ENCODE data around the gene CXCR6.

Gene CXCR6

DNA sequence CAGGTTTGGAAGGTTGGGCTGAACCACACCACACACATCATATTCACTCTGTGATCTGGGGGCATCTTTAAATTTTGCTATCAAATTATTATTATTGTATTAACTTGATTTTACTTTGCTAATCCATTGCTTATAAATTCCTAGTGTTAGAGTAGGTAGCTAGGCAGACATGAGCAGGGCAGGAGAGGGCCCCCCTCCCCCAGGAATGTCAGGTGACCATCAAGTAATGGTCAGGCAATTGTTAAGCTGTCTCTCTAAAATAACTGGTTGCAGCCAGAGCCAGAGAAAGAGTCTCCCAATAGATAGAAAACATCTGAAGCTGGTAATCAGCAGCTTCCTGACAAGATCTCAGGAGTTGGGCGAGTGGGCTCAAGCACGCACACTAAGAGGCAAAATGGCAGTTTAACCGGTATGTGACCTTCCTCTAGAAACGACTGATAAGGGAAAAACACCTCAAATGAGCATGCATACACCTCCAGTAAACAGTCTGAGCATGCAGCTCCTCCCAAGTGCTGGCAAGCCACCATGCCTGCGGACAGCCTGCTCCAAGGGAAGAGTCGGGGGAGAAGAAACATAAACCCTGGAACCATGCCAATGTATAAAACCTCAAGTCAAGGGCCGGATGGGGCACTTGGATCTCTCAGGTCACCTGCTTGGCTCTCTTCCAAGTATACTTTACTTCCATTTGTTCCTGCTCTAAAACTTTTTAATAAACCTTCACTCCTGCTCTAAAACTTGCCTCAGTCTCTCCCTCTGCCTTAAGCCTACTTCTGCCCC is 3.1 kb upstream of the CXCR6 start:
- H3K27me3 ChIP-seq (replicated peaks; ENCODE audit: control insufficient read depth, insufficient read depth, low read length): no peaks in the 10 kb centered on the region
- no peak for DNase-seq (ENCODE audit: extremely low read depth, insufficient read length)
- H3K36me3 ChIP-seq (ENCODE audit: control insufficient read depth, insufficient read depth, low read length): peaks cover 4% of the 10 kb centered on the region
- no peak overlapping the region for H3K4me3 ChIP-seq (replicated peaks; ENCODE audit: low read depth, low read length)
- TF ChIP-seq, protein P1, sequence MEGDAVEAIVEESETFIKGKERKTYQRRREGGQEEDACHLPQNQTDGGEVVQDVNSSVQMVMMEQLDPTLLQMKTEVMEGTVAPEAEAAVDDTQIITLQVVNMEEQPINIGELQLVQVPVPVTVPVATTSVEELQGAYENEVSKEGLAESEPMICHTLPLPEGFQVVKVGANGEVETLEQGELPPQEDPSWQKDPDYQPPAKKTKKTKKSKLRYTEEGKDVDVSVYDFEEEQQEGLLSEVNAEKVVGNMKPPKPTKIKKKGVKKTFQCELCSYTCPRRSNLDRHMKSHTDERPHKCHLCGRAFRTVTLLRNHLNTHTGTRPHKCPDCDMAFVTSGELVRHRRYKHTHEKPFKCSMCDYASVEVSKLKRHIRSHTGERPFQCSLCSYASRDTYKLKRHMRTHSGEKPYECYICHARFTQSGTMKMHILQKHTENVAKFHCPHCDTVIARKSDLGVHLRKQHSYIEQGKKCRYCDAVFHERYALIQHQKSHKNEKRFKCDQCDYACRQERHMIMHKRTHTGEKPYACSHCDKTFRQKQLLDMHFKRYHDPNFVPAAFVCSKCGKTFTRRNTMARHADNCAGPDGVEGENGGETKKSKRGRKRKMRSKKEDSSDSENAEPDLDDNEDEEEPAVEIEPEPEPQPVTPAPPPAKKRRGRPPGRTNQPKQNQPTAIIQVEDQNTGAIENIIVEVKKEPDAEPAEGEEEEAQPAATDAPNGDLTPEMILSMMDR (IDR thresholded peaks at IDR 0.05; ENCODE audit: insufficient read depth, low read length, poor library complexity, severe bottlenecking): no peak

DNA sequence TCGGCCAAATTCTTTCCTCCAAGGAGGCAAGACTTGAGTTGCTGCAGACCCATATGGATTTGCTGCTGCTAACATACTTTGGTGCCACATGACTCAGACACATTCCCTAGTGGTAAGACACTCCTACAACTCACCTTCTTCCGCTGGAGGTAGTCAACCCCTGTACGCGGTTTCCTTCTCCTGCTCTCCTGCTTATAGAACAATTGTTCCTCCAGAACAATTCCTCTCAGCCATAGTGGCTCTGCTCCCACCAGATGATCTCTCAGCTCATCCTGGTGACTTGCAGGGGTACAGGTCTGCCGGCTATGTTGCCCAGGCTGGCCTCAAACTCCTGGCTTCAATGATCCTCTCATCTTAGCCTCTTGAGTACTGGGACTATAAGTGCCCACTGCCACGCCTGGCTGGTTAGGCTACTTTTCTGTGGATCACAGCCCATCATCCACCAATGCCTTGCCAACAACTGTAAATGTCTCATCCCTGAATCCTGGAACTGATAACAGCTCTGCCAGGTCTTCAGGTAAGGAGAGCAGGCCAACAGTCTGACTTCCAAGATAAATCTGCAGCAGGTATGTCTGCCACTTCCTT is 2.4 kb upstream of the CXCR6 start:
- Histone ChIP-seq H3K36me3 (ENCODE audit: control insufficient read depth, insufficient read depth, low read length) (peaks cover 4% of the 10 kb centered on the region), H3K4me3 (replicated peaks; ENCODE audit: low read depth, low read length) (no peak overlapping the region), H3K27me3 (replicated peaks; ENCODE audit: control insufficient read depth, insufficient read depth, low read length) (no peaks in the 10 kb centered on the region)
- no peak for DNase-seq (ENCODE audit: extremely low read depth, insufficient read length)
- TF ChIP-seq, protein P1 (IDR thresholded peaks at IDR 0.05; ENCODE audit: insufficient read depth, low read length, poor library complexity, severe bottlenecking): no peak

DNA sequence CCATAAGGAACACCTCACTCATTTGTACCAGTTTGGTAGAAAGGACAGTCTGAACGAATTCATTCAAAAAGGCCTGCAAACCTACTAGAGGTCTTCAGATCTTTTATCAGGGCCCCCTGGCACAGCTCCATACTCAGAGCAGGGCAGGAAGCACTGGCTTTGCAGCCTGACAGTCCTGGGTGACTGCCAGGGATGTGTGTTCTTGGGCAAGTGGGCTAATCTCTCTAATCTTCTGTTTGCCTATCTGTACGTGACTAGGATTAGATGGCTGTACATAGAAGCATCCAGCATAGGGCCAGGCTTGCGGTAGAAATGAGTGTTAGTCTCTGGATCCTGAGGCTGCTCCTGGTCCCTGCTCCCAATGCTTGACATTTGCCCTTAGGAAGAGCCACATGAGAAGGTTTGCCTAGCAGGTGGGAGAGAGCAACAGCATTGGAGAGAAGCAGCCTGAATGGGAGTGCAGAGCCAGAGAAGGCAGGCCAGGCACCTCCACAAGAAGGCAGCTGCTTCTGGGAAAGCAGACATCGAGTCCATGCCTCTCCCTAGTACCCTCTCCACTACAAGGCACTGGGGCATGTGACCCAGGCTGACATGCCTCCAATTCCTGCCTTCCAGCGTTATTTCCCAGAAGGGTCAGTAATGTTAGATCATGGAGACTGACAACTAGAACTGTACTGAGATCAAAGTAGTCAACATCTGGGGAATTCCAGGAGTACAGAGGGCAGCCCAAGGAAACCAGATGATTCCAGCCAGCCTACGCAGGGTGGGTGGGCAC is 1.0 kb upstream of the CXCR6 start:
- H3K4me3 ChIP-seq (replicated peaks; ENCODE audit: low read depth, low read length): no peak overlapping the region
- H3K36me3 ChIP-seq (ENCODE audit: control insufficient read depth, insufficient read depth, low read length): peaks cover 7% of the 10 kb centered on the region
- no peak for DNase-seq (ENCODE audit: extremely low read depth, insufficient read length)
- no peaks in the 10 kb centered on the region for H3K27me3 ChIP-seq (replicated peaks; ENCODE audit: control insufficient read depth, insufficient read depth, low read length)
- TF ChIP-seq, protein P1 (IDR thresholded peaks at IDR 0.05; ENCODE audit: insufficient read depth, low read length, poor library complexity, severe bottlenecking): no peak

DNA sequence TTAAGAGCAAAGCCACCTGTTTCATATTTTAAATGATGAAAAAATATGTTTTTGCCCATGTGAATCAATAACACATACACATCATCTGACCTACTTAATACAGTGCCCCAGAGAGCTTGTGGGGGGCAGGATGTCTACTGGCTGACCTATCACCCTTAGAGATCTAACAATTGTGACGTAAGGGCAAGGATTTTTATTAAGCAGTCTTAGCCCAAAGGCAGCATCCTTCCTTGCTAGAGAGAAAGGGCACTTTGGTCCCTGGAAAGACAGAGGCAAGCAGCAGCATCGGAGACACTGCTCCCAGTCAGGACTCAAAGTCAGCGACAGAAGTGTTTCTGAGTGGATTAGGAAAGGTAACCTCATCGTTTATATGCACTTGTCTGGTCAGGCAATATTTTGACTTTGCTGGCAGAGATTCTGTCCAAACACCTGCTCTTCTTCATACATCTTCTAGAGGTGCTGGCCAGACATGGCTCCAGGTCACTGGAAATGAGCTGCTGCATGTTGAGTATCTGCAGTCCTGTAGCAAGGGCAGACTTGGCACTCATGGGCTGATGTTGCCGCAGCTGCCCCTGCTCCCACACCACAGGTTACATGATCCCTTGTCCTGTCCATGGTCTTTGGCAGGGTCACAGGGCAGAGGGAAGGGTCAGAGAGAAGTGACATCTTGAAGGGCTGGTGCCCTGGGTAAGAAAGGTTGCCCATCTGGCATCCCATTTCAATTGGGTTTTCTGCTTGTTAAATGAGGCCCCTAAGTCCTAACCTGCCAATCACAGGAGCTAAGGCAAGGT is 1.8 kb downstream of the CXCR6 start:
- H3K36me3 ChIP-seq (ENCODE audit: control insufficient read depth, insufficient read depth, low read length): peaks cover 10% of the 10 kb centered on the region
- H3K27me3 ChIP-seq (replicated peaks; ENCODE audit: control insufficient read depth, insufficient read depth, low read length): no peaks in the 10 kb centered on the region
- no peak for DNase-seq (ENCODE audit: extremely low read depth, insufficient read length)
- no peak overlapping the region for H3K4me3 ChIP-seq (replicated peaks; ENCODE audit: low read depth, low read length)
- TF ChIP-seq, protein P1 (IDR thresholded peaks at IDR 0.05; ENCODE audit: insufficient read depth, low read length, poor library complexity, severe bottlenecking): no peak

DNA sequence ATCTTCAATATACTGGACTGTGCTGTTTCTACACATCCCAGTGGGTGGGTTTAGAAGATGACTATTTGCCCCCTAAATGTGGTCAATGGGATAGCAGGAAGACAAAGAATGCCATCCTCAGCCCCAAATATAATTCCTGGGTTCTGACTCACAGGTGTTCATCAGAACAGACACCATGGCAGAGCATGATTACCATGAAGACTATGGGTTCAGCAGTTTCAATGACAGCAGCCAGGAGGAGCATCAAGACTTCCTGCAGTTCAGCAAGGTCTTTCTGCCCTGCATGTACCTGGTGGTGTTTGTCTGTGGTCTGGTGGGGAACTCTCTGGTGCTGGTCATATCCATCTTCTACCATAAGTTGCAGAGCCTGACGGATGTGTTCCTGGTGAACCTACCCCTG is 3.0 kb downstream of the CXCR6 start:
- no peak for DNase-seq (ENCODE audit: extremely low read depth, insufficient read length)
- TF ChIP-seq, protein P1 (IDR thresholded peaks at IDR 0.05; ENCODE audit: insufficient read depth, low read length, poor library complexity, severe bottlenecking): no peak
- H3K4me3 ChIP-seq (replicated peaks; ENCODE audit: low read depth, low read length): no peak overlapping the region
- H3K27me3 ChIP-seq (replicated peaks; ENCODE audit: control insufficient read depth, insufficient read depth, low read length): no peaks in the 10 kb centered on the region
- peaks cover 12% of the 10 kb centered on the region for H3K36me3 ChIP-seq (ENCODE audit: control insufficient read depth, insufficient read depth, low read length)

All from GM06990 (cell line).